ENCODE data around the gene HS6ST2.

DNA sequence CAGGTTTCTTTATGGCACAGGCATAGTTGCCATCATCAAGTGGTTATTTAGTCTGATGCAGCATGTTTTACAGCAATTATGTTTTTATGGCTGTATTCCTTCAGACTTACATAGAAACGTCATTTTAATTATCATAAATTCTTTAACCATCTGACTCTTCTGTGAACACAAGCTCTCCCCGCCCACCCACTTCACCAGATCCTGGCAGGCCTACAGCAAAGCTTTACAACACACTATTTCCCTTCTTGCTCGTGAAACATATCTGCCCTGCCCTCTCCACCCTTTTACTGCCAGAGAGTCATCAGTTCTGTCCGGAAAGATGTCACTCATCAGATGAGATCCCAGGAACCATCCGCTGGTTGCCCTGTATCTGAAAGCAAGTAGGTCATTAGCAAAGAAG lies 120.5 kb downstream of the HS6ST2 start:
- TF ChIP-seq, protein P1, sequence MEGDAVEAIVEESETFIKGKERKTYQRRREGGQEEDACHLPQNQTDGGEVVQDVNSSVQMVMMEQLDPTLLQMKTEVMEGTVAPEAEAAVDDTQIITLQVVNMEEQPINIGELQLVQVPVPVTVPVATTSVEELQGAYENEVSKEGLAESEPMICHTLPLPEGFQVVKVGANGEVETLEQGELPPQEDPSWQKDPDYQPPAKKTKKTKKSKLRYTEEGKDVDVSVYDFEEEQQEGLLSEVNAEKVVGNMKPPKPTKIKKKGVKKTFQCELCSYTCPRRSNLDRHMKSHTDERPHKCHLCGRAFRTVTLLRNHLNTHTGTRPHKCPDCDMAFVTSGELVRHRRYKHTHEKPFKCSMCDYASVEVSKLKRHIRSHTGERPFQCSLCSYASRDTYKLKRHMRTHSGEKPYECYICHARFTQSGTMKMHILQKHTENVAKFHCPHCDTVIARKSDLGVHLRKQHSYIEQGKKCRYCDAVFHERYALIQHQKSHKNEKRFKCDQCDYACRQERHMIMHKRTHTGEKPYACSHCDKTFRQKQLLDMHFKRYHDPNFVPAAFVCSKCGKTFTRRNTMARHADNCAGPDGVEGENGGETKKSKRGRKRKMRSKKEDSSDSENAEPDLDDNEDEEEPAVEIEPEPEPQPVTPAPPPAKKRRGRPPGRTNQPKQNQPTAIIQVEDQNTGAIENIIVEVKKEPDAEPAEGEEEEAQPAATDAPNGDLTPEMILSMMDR (IDR thresholded peaks at IDR 0.05) = no peak
- no peak for TF ChIP-seq POLR2A (IDR thresholded peaks at IDR 0.05)

Data from testis (tissue), 2 donors.